DND-41 (cell line): ENCODE measurements around the gene FLAD1.

ENCODE experiments used
- ATAC-seq: fragments of 200-7000 bp; cut with Tn5 transposase; 3 replicates; pipeline ENCODE4 v1.9.1; 2021; ENCODE audit warnings: low read depth; ENCODE audit not compliant: insufficient read depth
- DNase-seq: peaks from one replicate; pipeline ENCODE4 v3.0.0-alpha.2; 2020
- H2AFZ ChIP-seq: 2 replicates; pipeline ENCODE4 v1.6.0; 2012; ENCODE audit warnings: low read depth, low read length
- H3K27ac ChIP-seq: 2 replicates; pipeline ENCODE4 v1.5.1; 2012; ENCODE audit warnings: low read length, inconsistent platforms
- H3K27me3 ChIP-seq: fragments of 200-600 bp; sonication (generic); 2 replicates; pipeline ENCODE4 v1.6.0; 2012; ENCODE audit warnings: low read length, mild to moderate bottlenecking, inconsistent platforms; ENCODE audit not compliant: insufficient read depth, poor library complexity
- H3K36me3 ChIP-seq: 2 replicates; pipeline ENCODE4 v1.5.1; 2012; ENCODE audit warnings: low read length, inconsistent platforms; ENCODE audit not compliant: insufficient read depth
- H3K4me1 ChIP-seq: 2 replicates; pipeline ENCODE4 v1.5.1; 2012; ENCODE audit warnings: mild to moderate bottlenecking, low read length; ENCODE audit not compliant: insufficient read depth
- H3K4me2 ChIP-seq: 2 replicates; pipeline ENCODE4 v1.6.0; 2012; ENCODE audit warnings: mild to moderate bottlenecking, moderate library complexity, low read length, inconsistent platforms; ENCODE audit not compliant: insufficient read depth
- H3K4me3 ChIP-seq, 2 experiments: fragments of 200-600 bp in 1 of 2; shearing (Covaris generic) in 1 of 2; 2 replicates each; pipeline ENCODE4 v1.5.1; 2012 to 2016; ENCODE audit warnings: inconsistent platforms in 2 of 2, low read length in 2 of 2, mild to moderate bottlenecking in 2 of 2, low read depth in 1 of 2, moderate library complexity in 1 of 2
- H3K79me2 ChIP-seq: 2 replicates; pipeline ENCODE4 v1.6.0; 2012; ENCODE audit warnings: low read length, inconsistent platforms; ENCODE audit not compliant: insufficient read depth
- H3K9ac ChIP-seq: 2 replicates; pipeline ENCODE4 v1.6.0; 2012; ENCODE audit warnings: low read depth, mild to moderate bottlenecking, inconsistent platforms, low read length, moderate library complexity
- H3K9me3 ChIP-seq: 2 replicates; pipeline ENCODE4 v1.5.1; 2012; ENCODE audit warnings: low read length, moderate library complexity, mild to moderate bottlenecking, inconsistent platforms; ENCODE audit not compliant: insufficient read depth, severe bottlenecking
- H4K20me1 ChIP-seq: 2 replicates; pipeline ENCODE4 v1.6.0; 2012; ENCODE audit warnings: low read length; ENCODE audit not compliant: insufficient read depth
- EZH2 ChIP-seq: IDR thresholded peaks from 3 replicates; pipeline ENCODE4 v1.6.1; 2012; ENCODE audit warnings: borderline replicate concordance, low read depth, mild to moderate bottlenecking, moderate library complexity, low read length, inconsistent platforms; ENCODE audit not compliant: severe bottlenecking
- TF ChIP-seq, protein P1 (sequence below): IDR thresholded peaks from 2 replicates; pipeline ENCODE4 v1.5.1; 2012; ENCODE audit warnings: borderline replicate concordance, low read length, moderate library complexity, mild to moderate bottlenecking; ENCODE audit not compliant: poor library complexity, severe bottlenecking; ENCODE audit errors: extremely low read depth

Gene FLAD1

DNA sequence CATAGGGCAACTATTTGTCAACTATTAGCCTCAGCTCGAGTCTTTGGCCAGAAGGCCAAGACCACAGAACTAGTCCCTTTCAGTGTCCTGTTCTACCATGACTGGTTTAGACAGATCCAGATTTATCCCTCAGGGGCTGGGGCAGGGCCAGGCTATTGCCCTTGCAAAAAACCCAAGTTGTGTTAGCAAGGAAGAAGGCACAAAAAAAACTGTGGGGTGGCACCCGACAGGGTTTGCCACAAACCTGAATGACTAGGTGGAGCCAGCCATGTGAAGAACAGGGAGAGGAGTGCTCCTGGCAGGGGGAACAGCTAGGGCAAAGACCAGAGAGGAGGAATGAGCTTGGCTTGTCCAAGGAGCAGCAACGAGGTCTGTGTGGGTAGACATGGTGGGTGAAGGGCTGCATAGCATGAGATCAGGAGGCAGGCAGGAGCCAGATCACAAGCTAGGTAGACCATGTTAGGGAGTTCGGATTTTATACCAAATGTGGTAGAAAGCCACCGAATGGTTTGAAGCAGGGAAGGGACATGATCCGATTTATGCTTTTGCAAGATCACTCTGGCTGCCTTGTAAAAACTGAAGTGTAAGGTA is 54.8 kb downstream of the FLAD1 start:
- no peaks in the 10 kb centered on the region for H3K4me1 ChIP-seq
- no peak overlapping the region for H3K4me2 ChIP-seq
- peaks cover 5% of the 10 kb centered on the region; the same call in 1 of the 2 replicates for H4K20me1 ChIP-seq
- ATAC-seq: no peak
- no peak overlapping the region for H3K27ac ChIP-seq
- TF ChIP-seq, protein P1, sequence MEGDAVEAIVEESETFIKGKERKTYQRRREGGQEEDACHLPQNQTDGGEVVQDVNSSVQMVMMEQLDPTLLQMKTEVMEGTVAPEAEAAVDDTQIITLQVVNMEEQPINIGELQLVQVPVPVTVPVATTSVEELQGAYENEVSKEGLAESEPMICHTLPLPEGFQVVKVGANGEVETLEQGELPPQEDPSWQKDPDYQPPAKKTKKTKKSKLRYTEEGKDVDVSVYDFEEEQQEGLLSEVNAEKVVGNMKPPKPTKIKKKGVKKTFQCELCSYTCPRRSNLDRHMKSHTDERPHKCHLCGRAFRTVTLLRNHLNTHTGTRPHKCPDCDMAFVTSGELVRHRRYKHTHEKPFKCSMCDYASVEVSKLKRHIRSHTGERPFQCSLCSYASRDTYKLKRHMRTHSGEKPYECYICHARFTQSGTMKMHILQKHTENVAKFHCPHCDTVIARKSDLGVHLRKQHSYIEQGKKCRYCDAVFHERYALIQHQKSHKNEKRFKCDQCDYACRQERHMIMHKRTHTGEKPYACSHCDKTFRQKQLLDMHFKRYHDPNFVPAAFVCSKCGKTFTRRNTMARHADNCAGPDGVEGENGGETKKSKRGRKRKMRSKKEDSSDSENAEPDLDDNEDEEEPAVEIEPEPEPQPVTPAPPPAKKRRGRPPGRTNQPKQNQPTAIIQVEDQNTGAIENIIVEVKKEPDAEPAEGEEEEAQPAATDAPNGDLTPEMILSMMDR: no peak
- TF ChIP-seq EZH2: no peak
- H3K9ac ChIP-seq: no peak overlapping the region
- no peaks in the 10 kb centered on the region for H3K9me3 ChIP-seq
- H3K36me3 ChIP-seq: no peaks in the 10 kb centered on the region
- no peaks in the 10 kb centered on the region for H3K79me2 ChIP-seq
- H3K4me3 ChIP-seq: no peak overlapping the region
- no peak overlapping the region for H2AFZ ChIP-seq
- peaks cover 39% of the 10 kb centered on the region for H3K27me3 ChIP-seq
- DNase-seq: no peak

DNA sequence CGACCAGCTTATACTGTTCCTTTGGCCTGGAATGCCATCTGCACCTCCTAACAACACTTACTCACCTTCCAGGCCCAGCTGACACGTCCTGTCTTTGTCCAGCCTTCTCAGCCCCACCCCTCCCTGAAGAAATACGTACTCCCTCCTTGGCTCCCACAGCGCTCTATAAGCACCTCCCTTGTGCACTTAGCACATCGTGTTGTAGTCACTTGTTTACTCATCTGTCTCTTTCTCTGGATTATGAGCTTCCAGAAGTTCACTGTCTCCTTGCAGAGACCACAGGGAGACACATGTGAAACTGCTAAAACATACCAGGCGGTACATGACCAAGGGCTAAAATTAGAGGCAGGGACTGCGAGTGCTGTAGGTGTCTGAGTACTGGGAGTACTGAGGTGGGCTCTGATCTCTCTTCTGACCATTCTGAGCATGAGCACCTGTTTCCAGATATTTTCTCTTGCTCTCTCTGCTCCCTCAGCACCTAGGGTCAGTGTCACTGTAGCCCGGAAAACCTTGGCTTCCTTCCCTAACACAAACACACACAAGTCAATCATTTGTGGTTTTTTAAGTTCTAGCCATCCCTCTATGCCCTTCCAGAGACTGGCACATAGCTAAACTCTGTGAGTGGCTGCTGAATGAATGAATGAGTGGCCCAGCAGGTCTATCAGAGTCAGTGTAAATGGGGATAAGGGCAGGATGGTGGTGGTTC is 55.6 kb downstream of the FLAD1 start:
- H3K27ac ChIP-seq: no peak overlapping the region
- H3K4me3 ChIP-seq: no peak overlapping the region
- no peak overlapping the region for H3K4me2 ChIP-seq

DNA sequence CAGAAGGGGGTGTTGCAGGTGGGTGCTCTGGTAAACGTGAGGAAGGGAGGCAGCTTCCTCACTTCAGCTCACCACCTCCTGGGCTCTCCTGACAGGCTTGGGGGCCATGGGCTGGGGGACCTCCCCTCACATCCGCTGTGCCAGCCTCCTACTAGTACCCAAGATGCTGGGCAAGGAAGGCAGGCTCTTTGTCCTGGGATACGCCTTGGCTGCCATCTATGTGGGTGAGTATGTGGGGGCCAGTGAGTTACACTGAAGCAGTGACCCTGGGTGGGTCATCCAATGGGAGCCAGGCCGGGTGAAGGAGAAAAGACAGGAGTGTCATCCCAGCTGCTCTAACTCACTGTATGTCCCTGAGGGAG is 56.1 kb downstream of the FLAD1 start:
- H4K20me1 ChIP-seq: peaks cover 11% of the 10 kb centered on the region; the same call in 1 of the 2 replicates
- H2AFZ ChIP-seq: no peak overlapping the region
- TF ChIP-seq, protein P1: no peak
- no peak for TF ChIP-seq EZH2
- H3K4me2 ChIP-seq: no peak overlapping the region
- H3K4me3 ChIP-seq: no peak overlapping the region
- no peaks in the 10 kb centered on the region for H3K4me1 ChIP-seq
- no peak overlapping the region for H3K27ac ChIP-seq
- peaks cover 33% of the 10 kb centered on the region for H3K27me3 ChIP-seq
- H3K36me3 ChIP-seq: no peaks in the 10 kb centered on the region
- DNase-seq: no peak
- H3K79me2 ChIP-seq: no peaks in the 10 kb centered on the region
- H3K9ac ChIP-seq: no peak overlapping the region
- ATAC-seq: no peak
- H3K9me3 ChIP-seq: no peaks in the 10 kb centered on the region

More for the DNA sequence above, 55.6 kb downstream of the FLAD1 start:
- H3K27me3 ChIP-seq: peaks cover 37% of the 10 kb centered on the region
- peaks cover 7% of the 10 kb centered on the region; the same call in 1 of the 2 replicates for H4K20me1 ChIP-seq
- TF ChIP-seq, protein P1: no peak
- ATAC-seq: no peak
- H3K4me1 ChIP-seq: no peaks in the 10 kb centered on the region
- no peak overlapping the region for H2AFZ ChIP-seq
- no peaks in the 10 kb centered on the region for H3K36me3 ChIP-seq
- no peaks in the 10 kb centered on the region for H3K79me2 ChIP-seq
- DNase-seq: no peak
- H3K9me3 ChIP-seq: no peaks in the 10 kb centered on the region
- H3K9ac ChIP-seq: no peak overlapping the region
